ENCODE data around the gene RBM5.

Gene RBM5

GRCh38 chr3:50128001-50128400 is 39.3 kb downstream of the RBM5 start:
- no peak overlapping the region for H3K4me3 ChIP-seq
- no peak for TF ChIP-seq CTCF (IDR thresholded peaks at IDR 0.05)
- H3K27me3 ChIP-seq: no peaks in the 10 kb centered on the region
- peaks cover 0 to 55% (median 38%) of the 10 kb centered on the region in 4 donors for H3K4me1 ChIP-seq
- DNase-seq: no peak
- H3K36me3 ChIP-seq: no peaks in the 10 kb centered on the region
- no peaks in the 10 kb centered on the region for H3K9me3 ChIP-seq
- intact Hi-C loops (cut with DNase I; ENCODE audit: low total_unique reads): loop anchor here (10.0 kb wide), 1 partner anchor 147 kb away; the partner anchor contains the start of gene LSMEM2
- H3K27ac ChIP-seq: no peak overlapping the region

GRCh38 chr3:50130436-50130835 is 41.7 kb downstream of the RBM5 start:
- DNase-seq: no peak

GRCh38 chr3:50132421-50133282 is 43.9 kb downstream of the RBM5 start:
- H3K36me3 ChIP-seq: no peaks in the 10 kb centered on the region
- intact Hi-C loops (cut with DNase I; ENCODE audit: low total_unique reads): no loop called here
- no peak overlapping the region for H3K27ac ChIP-seq
- H3K4me1 ChIP-seq: peaks cover 0 to 13% (median 5%) of the 10 kb centered on the region in 4 donors
- no peak for TF ChIP-seq CTCF (IDR thresholded peaks at IDR 0.05)
- H3K27me3 ChIP-seq: no peaks in the 10 kb centered on the region
- no peak for DNase-seq
- H3K4me3 ChIP-seq: no peak overlapping the region
- H3K9me3 ChIP-seq: no peaks in the 10 kb centered on the region

More at GRCh38 chr3:50130436-50130835, 41.7 kb downstream of the RBM5 start:
- Histone ChIP-seq H3K4me3 (no peak overlapping the region), H3K4me1 (peaks cover 0 to 32% (median 23%) of the 10 kb centered on the region in 4 donors), H3K36me3 (no peaks in the 10 kb centered on the region), H3K27ac (no peak overlapping the region), H3K9me3 (no peaks in the 10 kb centered on the region), H3K27me3 (no peaks in the 10 kb centered on the region)
- TF ChIP-seq CTCF (IDR thresholded peaks at IDR 0.05): no peak
- intact Hi-C loops (cut with DNase I; ENCODE audit: low total_unique reads): no loop called here

- Histone ChIP-seq H3K27me3 (no peaks in the 10 kb centered on the region), H3K36me3 (no peaks in the 10 kb centered on the region), H3K4me1 (peaks cover 0 to 10% (median 4%) of the 10 kb centered on the region in 4 donors), H3K27ac (no peak overlapping the region), H3K4me3 (no peak overlapping the region), H3K9me3 (no peaks in the 10 kb centered on the region)
- intact Hi-C loops (cut with DNase I; ENCODE audit: low total_unique reads): no loop called here
- no peak for DNase-seq
- no peak for TF ChIP-seq CTCF (IDR thresholded peaks at IDR 0.05)
Measured at GRCh38 chr3:50133283-50133615, 44.5 kb downstream of the RBM5 start.

- no peak overlapping the region for H3K27ac ChIP-seq
- no peak for DNase-seq
- H3K36me3 ChIP-seq: no peaks in the 10 kb centered on the region
- H3K4me1 ChIP-seq: peaks cover 0 to 17% (median 6%) of the 10 kb centered on the region in 4 donors
- H3K27me3 ChIP-seq: no peaks in the 10 kb centered on the region
- H3K9me3 ChIP-seq: no peaks in the 10 kb centered on the region
- TF ChIP-seq CTCF (IDR thresholded peaks at IDR 0.05): no peak
- no peak overlapping the region for H3K4me3 ChIP-seq
- intact Hi-C loops (cut with DNase I; ENCODE audit: low total_unique reads): no loop called here
Measured at GRCh38 chr3:50134367-50134766, 45.6 kb downstream of the RBM5 start.

Data from tibial artery (tissue), 4 donors.